Epithelial cell of proximal tubule (primary cell): ENCODE data around the gene MAD1L1. TPM values are rescaled to one million over a fixed set of nuclear protein-coding genes. Genes with fewer than 3 reads are reported as not detected.
"Not testable (repeated sequence)": the region's sequence is repeated elsewhere in the genome, so short reads cannot be mapped to it uniquely, and the experiment has no call there.

Experiments used
- DNase-seq: peaks from one replicate; pipeline ENCODE4 v3.0.0-alpha.2; 2011; ENCODE audit warnings: low read depth
- H3K4me3 ChIP-seq: 2 replicates; pipeline ENCODE4 v1.5.1; 2011; ENCODE audit warnings: low read depth, mild to moderate bottlenecking, low read length
- CTCF ChIP-seq: conservative IDR thresholded peaks from 2 replicates; pipeline ENCODE4 v1.5.1; 2012; ENCODE audit warnings: low read depth, mild to moderate bottlenecking, low read length
- total RNA-seq: library from RNA; depleted of rRNA; stranded (reverse); fragments of >200 nt; gene quantifications from 2 replicates; pipeline ENCODE4 v1.2.3, GENCODE V29; 2015

Gene MAD1L1
- total RNA-seq, 1 donor from 2014 or later, result 83.4 TPM

GRCh38 chr7:1977876-1978441, 254.8 kb downstream of the MAD1L1 start:
- no peak for DNase-seq
- no peak for TF ChIP-seq CTCF
- no peak overlapping the region for H3K4me3 ChIP-seq

GRCh38 chr7:1977059-1977875, 255.5 kb downstream of the MAD1L1 start:
- no peak for DNase-seq
- H3K4me3 ChIP-seq, result no peak overlapping the region
- TF ChIP-seq CTCF, result no peak

GRCh38 chr7:1976521-1976920, 256.2 kb downstream of the MAD1L1 start:
- not testable (repeated sequence) for DNase-seq, H3K4me3 ChIP-seq

GRCh38 chr7:1975581-1975980, 257.2 kb downstream of the MAD1L1 start:
- DNase-seq, result no peak
- H3K4me3 ChIP-seq, result no peak overlapping the region
- TF ChIP-seq CTCF, result no peak

- DNase-seq, result no peak
- no peak overlapping the region for H3K4me3 ChIP-seq
- TF ChIP-seq CTCF, result no peak
Measured at GRCh38 chr7:1975179-1975578, 257.6 kb downstream of the MAD1L1 start.

- no peak for DNase-seq
- no peak for TF ChIP-seq CTCF
- no peak overlapping the region for H3K4me3 ChIP-seq
Measured at GRCh38 chr7:1974290-1975101, 258.2 kb downstream of the MAD1L1 start.
